ENCODE measurements around the gene MAX. TPM values are rescaled to one million over a fixed set of nuclear protein-coding genes. Genes with fewer than 3 reads are reported as not detected.

The MAX gene, protein sequence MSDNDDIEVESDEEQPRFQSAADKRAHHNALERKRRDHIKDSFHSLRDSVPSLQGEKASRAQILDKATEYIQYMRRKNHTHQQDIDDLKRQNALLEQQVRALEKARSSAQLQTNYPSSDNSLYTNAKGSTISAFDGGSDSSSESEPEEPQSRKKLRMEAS
- total RNA-seq: 85.2 TPM
- long read RNA-seq, transcript MAX-204 (4 exons, 1,973 nt): major isoform, 23 of 71 reads
- long read RNA-seq, transcript MAX-205 (5 exons, 1,546 nt): major isoform, 23 of 71 reads
- long read RNA-seq, partial matches to known transcripts: 2 of 71 reads
- long read RNA-seq, other reads (novel, unspliced or antisense): 17 of 71 reads

DNA sequence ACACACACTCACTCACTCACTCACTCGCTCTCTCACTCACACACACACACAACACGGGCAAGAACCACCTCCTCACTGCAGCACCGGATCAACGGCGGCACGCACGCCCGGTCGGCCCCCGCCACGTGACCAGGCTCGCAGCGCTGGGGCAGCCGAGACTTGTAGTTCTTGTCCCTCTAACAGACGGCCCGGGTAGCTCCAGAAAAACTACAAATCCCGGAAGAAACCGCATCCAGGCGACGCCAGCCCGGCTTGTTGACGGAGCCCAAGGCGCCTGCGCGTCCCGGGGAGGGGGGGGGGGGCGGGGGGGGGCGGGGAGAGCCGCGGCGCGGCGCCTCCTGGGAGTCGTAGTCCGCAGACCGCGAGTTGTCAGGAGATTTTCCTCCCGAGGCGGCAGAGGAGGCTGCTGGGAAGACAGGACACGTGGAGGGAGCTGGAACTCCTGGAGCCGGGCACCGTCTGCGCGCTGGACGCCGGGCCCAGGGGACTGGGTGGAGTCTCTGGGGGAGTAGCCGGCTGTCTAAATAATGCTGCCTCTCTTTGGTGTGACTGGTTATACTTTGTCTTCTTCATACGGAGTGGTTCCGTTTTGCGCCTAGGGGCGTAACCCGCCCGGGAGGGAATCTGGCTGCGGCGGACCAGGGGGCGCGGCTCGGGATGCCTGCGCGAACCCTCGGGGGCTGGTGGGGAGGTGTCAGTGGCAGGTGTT lies at the start of gene MAX:
TSS of gene MAX (minus strand) at position 77 of the 709 bp plus-strand sequence. CDS start 178 bp downstream, outside the sequence.
- DNase-seq (peak; percentile 99), ATAC-seq (ENCODE audit: poor library complexity) (peak; percentile 97)
- intact Hi-C loops (cut with DNase I): no loop called here

DNA sequence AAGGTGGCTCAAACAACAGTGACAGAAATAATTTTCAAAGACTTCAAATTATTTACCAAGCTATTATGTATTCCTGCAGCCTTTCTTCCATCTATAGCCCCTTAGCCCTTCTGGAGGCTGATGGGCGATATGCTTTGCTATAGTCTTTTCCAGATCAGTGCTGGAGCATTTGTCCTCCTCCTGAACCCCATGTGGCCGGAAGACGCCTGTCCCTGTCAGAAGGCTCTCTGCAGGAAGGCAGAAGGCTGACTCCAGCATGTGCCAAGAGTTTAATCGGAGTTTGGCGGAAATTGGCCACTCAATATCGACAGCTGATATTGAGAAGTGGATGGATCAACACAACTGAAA lies 49.3 kb upstream of the MAX start:
- no peak for DNase-seq
- intact Hi-C loops (cut with DNase I): no loop called here
- ATAC-seq (ENCODE audit: poor library complexity): no peak

DNA sequence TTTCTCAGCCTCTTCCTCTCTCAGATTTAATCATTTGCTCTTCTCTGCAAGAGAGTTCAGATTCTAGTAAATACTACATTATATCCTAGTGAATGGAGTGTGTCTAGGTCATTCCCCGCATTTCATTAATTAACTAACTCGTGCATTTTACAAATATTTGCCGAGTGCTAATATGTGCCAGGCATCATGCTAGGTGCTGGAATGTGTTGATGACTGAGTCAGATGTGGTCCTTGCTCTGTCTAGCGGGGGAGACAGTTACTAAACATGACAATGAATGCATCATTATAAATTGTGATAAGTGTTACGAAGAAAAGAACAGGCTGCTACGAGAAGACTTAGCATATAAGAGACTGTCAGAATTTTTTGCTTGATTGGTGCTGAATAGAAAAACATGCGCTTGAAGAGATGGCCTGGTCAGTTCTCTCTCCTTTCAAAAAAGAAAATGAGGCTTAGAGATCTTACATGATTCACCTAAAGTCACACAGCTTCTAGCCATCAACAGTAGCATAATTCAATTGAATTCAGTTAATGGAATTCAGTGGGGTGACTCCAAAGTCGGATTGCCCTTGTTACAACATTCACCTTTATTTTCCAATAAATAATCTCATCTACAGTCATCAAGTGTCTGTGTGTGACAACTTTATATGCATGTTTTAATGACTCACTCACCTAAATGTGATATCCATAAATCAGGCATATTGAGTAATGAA lies 48.7 kb upstream of the MAX start:
- DNase-seq: no peak
- intact Hi-C loops (cut with DNase I): no loop called here
- ATAC-seq (ENCODE audit: poor library complexity): no peak

DNA sequence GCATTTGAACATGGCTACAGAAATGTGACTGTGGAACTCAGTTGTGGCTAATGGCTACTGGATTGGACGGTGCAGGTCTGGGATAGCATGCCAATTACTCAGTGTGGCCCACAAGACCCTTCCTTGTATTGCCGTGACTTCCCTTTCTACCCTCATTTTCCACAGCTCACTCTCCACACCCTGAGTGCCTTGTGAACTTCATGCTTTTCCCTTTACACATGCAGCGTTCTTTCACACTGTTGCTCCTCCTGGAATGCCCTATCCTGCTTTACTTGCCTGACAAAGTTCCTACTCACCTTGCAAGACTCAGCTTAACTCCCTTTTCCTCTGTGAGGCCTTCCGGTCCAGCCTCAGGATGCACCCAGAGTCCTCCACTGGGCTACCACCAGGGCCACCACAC lies 46.8 kb upstream of the MAX start:
- intact Hi-C loops (cut with DNase I): no loop called here
- ATAC-seq (ENCODE audit: poor library complexity): no peak
- no peak for DNase-seq

DNA sequence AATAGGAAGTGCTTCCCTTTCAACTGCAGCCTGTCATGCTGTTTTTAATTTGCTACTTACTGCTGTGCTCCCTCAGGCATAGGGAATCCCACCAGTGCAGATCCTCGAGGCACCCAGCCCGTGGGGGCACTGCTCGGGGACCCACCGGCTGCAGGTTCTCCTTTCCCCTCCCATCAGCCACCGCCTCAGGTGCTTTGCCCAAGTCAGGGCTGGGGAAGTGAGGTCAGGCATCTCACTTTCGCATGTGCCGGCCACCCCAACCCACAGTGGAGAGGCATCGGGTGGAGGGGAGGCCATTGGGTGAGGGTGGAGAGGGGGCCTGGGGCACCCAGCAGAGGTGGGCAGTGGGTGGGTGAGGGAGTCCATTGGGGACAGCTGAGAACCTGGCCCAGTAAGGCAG lies 41.9 kb upstream of the MAX start:
- intact Hi-C loops (cut with DNase I): no loop called here
- DNase-seq (no peak), ATAC-seq (ENCODE audit: poor library complexity) (no peak)

DNA sequence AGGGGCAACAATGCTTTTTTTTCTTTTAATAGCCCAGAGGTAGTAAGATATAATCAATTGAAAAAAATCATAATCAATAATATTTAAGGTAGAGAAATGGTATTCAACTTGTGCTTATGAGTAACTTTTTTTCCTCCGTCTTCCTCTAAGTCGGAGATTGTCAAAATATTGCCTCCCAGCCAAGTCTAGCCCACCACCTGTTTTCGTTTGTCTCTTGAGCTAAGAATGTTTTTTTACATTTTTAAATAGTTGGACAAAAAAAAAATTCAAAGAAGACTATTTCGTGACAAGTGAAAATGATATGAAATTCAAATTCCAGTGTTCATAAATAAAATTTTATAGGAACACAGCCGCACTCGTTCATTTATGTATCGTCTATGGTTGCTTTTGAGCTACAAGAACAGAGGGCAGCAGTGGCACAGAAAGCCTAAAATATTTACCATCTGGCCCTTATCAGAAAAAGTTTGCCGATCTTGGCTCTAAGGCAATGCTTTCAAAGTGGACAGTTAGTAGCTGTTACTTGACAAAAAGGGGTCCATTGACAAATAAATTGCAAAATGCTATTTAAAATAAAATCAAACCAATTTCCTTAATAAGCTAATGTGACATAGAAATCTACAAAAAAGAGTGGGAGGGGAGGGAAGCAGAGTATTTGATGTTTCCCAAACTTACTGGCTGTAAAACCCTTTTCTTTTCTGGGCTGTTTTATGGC lies 40.8 kb upstream of the MAX start:
- no peak for DNase-seq
- no peak for ATAC-seq (ENCODE audit: poor library complexity)
- intact Hi-C loops (cut with DNase I): no loop called here

DNA sequence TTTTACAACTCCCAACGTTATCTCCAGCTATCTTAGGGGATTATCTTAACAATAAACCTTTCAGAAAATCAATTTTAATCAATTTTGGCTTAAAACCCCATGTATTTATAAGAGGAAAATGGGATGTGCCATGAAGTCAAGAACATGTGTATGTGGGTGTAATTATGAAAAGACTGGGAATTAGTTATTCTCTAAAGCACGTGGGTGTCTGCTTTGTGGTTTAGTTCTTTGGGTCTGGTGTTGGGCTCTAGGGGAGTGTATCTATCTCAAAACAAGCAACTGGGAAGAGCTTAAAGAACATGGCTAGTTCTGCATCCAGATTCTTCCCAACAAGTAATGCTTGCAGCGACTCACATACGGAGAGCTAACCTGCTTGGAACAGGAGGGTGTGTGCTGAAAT lies 40.1 kb upstream of the MAX start:
- no peak for ATAC-seq (ENCODE audit: poor library complexity)
- no peak for DNase-seq
- intact Hi-C loops (cut with DNase I): no loop called here

DNA sequence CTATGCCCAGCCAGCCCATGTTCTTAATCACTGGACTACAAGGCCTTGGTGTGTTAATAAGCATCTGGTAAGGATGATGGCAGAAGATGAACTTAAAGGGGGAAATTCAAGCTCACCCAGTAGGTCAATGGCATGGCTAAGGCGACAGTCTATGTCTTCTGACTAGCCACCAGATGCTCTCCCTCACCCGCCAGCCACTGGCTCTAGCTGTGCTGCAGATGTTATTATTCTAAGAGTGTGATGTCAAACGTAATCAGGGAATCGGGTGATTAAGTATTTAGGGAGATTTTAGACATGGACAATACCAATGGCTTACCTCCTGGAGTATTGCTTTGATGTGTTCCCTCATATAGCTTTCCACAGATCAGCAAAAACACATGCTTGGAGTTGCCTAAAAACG lies 39.2 kb upstream of the MAX start:
- no peak for DNase-seq
- ATAC-seq (ENCODE audit: poor library complexity): no peak
- intact Hi-C loops (cut with DNase I): no loop called here

DNA sequence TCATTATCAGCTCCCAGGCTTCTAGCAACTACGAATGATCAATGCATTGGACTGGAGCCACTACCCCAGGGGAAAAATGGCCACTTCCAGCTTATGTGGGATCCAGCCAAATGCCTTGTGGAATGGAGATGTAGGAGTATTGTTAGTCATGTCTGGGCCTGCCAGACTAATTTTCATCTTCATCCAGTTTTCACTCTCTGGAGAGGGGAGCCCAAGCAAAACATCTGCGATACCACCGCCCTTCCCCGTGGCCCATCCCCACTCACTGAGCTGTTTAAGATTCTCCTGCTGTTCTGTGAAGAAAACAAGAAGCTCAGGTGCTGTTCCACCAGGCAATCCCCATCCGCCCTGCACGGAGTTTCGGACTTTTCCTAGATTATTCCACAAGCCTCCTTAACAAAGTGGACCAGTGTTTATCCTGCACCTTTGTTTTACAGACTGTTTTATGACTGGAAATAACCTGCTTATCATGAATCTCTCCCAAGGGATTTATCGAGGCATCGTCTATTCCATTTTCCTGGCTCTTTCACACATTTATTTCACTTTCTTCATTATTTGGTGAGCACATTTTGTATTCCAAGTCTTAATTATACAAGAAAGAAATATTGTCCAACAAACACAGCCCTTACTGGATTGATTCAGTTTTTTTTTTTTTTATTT lies 35.5 kb upstream of the MAX start:
- no peak for ATAC-seq (ENCODE audit: poor library complexity)
- DNase-seq: no peak
- intact Hi-C loops (cut with DNase I): no loop called here

DNA sequence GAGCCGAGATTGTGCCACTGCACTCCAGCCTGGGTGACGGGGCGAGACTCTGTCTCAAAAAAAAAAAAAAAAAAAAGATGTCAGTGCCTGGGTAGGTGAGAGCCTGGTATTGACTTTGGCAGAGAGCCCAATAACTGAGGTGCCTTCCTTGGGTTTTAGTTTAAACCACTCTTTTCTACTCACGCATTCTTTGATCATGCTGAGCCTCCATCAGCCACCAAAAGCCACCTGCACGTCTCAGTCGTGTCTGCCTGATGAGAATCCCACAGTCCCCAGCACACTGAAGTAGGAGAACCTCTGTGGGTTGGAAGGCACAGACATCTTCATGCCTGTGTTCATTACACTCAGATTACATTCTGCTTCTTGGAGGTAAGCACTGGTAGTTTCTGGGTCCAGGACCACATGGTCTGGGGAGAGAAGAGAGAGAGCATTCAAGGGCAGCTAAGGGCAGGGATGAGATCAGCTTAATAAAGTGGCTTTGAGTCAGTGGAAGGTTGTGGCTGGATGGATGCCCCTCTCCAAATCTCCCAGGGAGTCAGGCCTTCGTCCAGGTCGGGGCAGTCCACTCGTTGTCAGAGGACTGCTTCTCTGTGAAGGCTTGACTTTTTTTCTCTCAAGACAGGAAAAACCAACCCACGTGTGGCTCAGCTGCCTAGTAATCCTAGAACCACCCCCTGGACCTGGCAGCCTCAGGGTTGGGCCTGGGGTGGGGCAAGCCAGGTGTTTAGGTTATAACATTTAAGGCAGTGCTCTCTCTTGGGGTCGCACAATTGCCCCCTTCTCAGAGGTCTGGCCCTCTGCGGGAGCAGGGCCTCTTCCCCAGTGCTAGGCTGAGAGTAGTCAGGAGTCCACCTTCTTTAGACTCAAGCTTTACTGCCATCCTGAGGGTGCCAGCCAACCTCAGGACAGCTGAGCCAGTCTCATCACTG lies 32.6 kb upstream of the MAX start:
- no peak for DNase-seq
- intact Hi-C loops (cut with DNase I): no loop called here
- no peak for ATAC-seq (ENCODE audit: poor library complexity)

DNA sequence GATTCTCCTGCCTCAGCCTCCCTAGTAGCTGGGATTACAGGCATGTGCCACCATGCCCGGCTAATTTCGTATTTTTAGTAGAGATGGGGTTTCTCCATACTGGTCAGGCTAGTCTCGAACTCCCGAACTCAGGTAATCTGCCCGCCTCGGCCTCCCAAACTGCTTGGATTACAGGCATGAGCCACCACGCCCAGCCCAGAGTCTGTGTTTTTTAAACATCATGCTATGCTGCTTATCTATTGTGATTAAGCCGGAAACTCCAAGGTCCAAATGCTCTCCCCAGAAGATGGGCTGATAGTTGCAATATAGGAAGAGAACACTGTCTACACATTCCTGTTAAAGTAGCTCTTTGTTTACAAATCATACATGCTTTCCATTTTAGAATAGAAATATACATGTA lies 30.5 kb upstream of the MAX start:
- intact Hi-C loops (cut with DNase I): no loop called here
- no peak for ATAC-seq (ENCODE audit: poor library complexity)
- DNase-seq: no peak

DNA sequence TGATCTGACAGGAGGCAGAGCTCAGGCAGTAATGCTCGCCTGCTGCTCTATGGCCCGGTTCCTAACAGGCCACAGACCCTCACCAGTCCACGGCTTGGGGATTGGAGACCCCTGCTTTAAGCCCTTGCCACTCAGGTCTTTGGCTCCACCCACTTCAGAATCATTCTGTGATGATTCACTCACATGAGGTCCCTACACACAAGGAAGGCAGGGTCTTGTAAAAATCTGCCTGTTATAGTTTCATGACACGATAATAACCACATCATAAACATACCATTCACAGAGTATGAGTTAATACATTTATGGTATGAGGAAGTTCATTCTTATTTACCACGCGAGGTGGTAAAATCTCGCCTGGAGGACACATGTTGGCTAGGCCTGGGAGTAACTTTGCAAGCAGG lies 29.0 kb upstream of the MAX start:
- ATAC-seq (ENCODE audit: poor library complexity) (no peak), DNase-seq (no peak)
- intact Hi-C loops (cut with DNase I): no loop called here

DNA sequence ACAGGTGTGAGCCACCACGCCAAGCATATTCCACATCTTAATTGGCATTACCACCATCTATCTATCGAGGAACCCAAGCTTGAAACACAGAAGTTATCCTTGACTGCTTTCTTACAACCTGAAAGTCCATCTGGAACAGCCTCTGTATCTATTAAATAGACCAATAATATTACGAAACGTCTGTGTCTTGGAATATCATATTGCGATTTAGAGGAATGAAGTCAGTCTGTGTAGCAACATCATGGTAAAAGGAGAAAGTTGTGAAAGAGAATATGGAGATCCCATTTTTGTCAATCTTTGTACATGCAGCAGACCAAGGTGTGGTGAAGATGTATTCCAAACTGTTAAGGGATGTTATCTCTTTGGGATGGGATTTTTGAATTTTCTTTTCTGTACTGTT lies 25.8 kb upstream of the MAX start:
- intact Hi-C loops (cut with DNase I): no loop called here
- ATAC-seq (ENCODE audit: poor library complexity) (no peak), DNase-seq (no peak)

DNA sequence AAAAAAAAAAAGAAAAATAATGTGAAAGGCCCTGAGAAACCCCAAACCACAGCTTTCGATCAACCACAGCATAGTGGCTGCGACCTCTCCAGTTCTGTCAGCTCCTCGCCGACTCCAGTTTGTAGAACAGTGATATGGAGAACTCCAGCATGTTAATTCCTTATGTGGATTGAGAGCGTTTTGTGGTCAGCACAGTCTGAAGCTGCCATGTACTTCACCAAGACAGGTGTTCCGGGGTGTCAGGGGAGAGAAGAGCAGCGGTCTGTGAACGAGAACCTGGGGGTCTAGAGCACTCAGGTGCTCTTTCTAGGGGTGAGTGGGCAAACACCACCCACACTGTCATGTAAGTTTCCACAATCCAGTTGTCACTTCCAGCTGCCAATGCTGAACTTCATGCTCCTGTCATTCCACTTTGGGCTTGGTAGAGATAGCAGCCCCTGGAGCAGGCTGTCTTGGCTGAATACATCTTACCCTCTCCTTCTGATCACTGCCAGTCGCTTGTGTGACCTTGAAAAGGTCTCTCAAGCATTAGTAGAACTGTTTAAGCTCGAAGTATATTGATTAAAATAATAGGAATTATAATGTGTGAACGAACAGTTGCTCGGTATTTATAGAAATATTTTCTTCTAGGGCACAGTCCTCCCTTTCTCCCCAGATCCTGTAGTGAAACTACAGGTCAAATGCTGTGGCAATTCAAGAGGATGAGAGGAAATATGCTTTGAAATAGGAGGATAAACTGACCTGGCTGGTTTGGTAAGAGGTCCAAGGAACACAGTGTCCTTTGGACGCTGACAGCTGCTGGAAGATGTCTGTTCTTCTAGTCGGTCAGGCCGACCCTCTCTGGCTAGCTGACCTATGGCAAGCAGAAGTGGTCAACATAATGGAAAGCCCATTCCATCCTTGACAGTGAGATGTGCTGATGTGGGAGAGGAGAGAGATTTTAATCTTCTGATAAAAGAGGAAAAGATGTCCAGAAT lies 15.7 kb upstream of the MAX start:
- ATAC-seq (ENCODE audit: poor library complexity) (peak; percentile 57), DNase-seq (no peak)
- intact Hi-C loops (cut with DNase I): no loop called here

DNA sequence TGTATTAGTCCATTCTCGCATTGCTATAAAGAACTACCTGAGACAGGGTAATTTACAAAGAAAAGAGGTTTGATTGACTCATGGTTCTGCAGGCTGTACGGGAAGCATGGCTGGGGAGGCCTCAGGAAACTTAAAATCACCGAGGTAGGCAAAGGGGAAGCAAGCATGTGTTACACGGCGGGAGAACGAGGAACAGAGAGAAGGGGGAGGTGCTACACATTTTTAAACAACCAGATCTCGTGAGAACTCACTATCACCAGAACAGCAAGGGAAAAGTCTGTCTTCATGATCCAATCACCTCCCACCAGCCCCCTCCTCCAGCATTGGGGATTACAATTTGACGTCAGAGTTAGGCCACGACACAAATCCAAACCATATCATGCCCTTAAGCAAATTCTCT lies 13.3 kb upstream of the MAX start:
- intact Hi-C loops (cut with DNase I): no loop called here
- ATAC-seq (ENCODE audit: poor library complexity) (no peak), DNase-seq (no peak)

DNA sequence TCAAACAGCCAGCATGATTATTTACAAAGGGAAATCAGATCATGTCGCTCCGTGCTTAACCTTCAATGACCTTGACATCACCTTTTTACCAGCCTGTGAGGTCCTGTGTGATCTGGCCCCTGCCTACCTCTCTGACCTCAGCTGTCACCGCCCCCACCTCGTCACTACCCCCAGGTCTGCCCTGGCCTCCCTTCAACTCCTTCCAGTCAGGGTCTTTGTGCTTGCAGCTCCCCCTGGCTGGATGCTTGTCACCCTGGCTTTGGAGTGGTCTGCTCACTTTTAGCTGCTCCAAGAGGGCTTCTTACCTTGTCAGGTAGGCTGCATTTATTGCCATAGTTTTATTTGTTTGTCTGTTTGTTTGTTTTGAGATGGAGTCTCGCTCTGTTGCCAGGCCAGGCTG lies 8.2 kb upstream of the MAX start:
- no peak for ATAC-seq (ENCODE audit: poor library complexity)
- intact Hi-C loops (cut with DNase I): no loop called here

DNA sequence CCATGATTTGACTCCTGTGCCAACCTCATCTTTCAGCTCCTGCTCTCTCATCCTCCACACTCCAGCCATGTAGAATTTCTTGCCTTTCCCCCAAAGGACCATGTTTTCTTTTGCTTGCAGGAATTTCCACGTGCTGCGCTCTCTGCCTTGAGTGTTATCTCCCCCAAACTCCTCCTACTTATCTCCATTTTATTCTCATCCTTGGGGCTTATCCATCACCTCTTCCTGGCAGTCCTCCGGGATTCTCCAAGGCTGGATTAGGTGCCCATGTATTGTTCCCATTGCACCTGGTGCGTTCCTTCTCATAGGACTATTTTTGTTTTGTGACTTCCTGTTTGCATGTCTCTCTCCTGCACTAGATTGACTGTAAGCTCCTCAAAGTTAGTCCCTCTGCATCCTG lies 7.0 kb upstream of the MAX start:
- intact Hi-C loops (cut with DNase I): no loop called here
- DNase-seq: no peak
- no peak for ATAC-seq (ENCODE audit: poor library complexity)

More for the DNA sequence above, 8.2 kb upstream of the MAX start:
- DNase-seq: no peak
